Omental fat pad (tissue), 4 donors: ENCODE data around the gene GGNBP2. TPM values are rescaled to one million over a fixed set of nuclear protein-coding genes. Genes with fewer than 3 reads are reported as not detected.

Experiments
- ATAC-seq: fragments of 150-250 bp; one replicate; pipeline ENCODE4 v1.9.1; 2016; ENCODE audit warnings: mild to moderate bottlenecking, moderate library complexity; ENCODE audit not compliant: low FRiP score
- DNase-seq: peaks from one replicate; pipeline ENCODE4 v3.0.0-alpha.2; 2019; ENCODE audit warnings: low spot score
- CTCF ChIP-seq, 3 donors: fragments of 450-650 bp; IDR thresholded peaks; one replicate each; pipeline ENCODE4 v1.5.1; 2016 to 2017; ENCODE audit warnings: antibody characterized with exemption in 3 of 3, mild to moderate bottlenecking in 3 of 3, moderate library complexity in 2 of 3
- total RNA-seq, 4 donors: library from RNA; depleted of rRNA; stranded (reverse); fragments of >200 nt; gene quantifications; one replicate each; pipeline ENCODE4 v1.1.0, GENCODE V29; 2016

The GGNBP2 gene
- total RNA-seq, result 10 to 100 TPM; 54.3 to 80.9 (median 63.1) TPM

- DNase-seq, result peak; percentile 59
- no peak for TF ChIP-seq CTCF (IDR thresholded peaks at IDR 0.05)
- ATAC-seq, result peak; percentile 74
Observed at GRCh38 chr17:36544307-36545076, at the start of gene GGNBP2. Gene GGNBP2, plus strand, starts transcription at chr17:36544919. Its CDS starts 806 bp downstream, at chr17:36545725.

- ATAC-seq (no peak), DNase-seq (no peak)
- TF ChIP-seq CTCF (IDR thresholded peaks at IDR 0.05), result no peak
Observed at GRCh38 chr17:36495076-36495578, 49.6 kb upstream of the GGNBP2 start.

- TF ChIP-seq CTCF (IDR thresholded peaks at IDR 0.05), result no peak
- no peak for ATAC-seq
Observed at GRCh38 chr17:36496018-36496789, 48.5 kb upstream of the GGNBP2 start.

GRCh38 chr17:36498155-36498554 is 46.6 kb upstream of the GGNBP2 start:
- ATAC-seq (no peak), DNase-seq (no peak)
- TF ChIP-seq CTCF (IDR thresholded peaks at IDR 0.05), result no peak

More at GRCh38 chr17:36496018-36496789, 48.5 kb upstream of the GGNBP2 start:
- DNase-seq, result no peak

GRCh38 chr17:36498560-36499300 is 46.0 kb upstream of the GGNBP2 start:
- TF ChIP-seq CTCF (IDR thresholded peaks at IDR 0.05), result no peak
- no peak for DNase-seq
- no peak for ATAC-seq

- TF ChIP-seq CTCF (IDR thresholded peaks at IDR 0.05), result no peak
- ATAC-seq, result no peak
- no peak for DNase-seq
Observed at GRCh38 chr17:36500745-36501225, 43.9 kb upstream of the GGNBP2 start.
